Testis (tissue), 3 donors: ENCODE measurements around the gene MYO1B. TPM values are rescaled to one million over a fixed set of nuclear protein-coding genes. Genes with fewer than 3 reads are reported as not detected.

Experiments used
- DNase-seq: peaks from one replicate; pipeline ENCODE4 v3.0.0-alpha.2; 2019
- H3K27ac ChIP-seq, 2 donors: fragments of 200-600 bp; sonication (generic); one replicate each; pipeline ENCODE4 v1.5.1; 2019
- H3K27me3 ChIP-seq: fragments of 200-600 bp; sonication (generic); one replicate; pipeline ENCODE4 v1.5.1; 2019
- H3K36me3 ChIP-seq: fragments of 200-600 bp; sonication (generic); one replicate; pipeline ENCODE4 v1.5.1; 2017; ENCODE audit warnings: low read depth; ENCODE audit errors: missing control alignments
- H3K4me1 ChIP-seq: fragments of 200-600 bp; sonication (generic); one replicate; pipeline ENCODE4 v1.5.1; 2019
- H3K4me3 ChIP-seq, 2 donors: fragments of 200-600 bp; sonication (generic); one replicate each; pipeline ENCODE4 v1.5.1; 2017 to 2019
- H3K9me3 ChIP-seq: fragments of 200-600 bp; sonication (generic); one replicate; pipeline ENCODE4 v1.5.1; 2017
- CTCF ChIP-seq, 3 experiments: fragments of 450-650 bp in 2 of 3; fragments of 200-600 bp in 1 of 3; sonication (generic) in 1 of 3; IDR thresholded peaks; one replicate each; pipeline ENCODE4 v1.5.1; 2016 to 2019; ENCODE audit warnings: antibody characterized with exemption in 3 of 3, mild to moderate bottlenecking in 2 of 3, moderate library complexity in 1 of 3
- POLR2A ChIP-seq: fragments of 450-650 bp; IDR thresholded peaks from one replicate; pipeline ENCODE4 v1.6.1; 2017; ENCODE audit warnings: antibody characterized with exemption, mild to moderate bottlenecking, moderate library complexity
- WGBS, 2 donors: methylation state at CpG; one replicate each; pipeline ENCODE4 v1.1.5; 2018; 5-methylcytosine and 5-hydroxymethylcytosine counted together
- intact Hi-C: fragments of 100-400 bp; cut with DNase I; formaldehyde crosslinking; loops from one replicate; pipeline ENCODE4 v1.15.1; 2023; ENCODE audit warnings: low total_unique reads
- polyA plus RNA-seq: library from polyadenylated mRNA; stranded (reverse); fragments of 350-450 nt; fragmentation: Illumina TruSeq; extraction: RNeasy Lipid Tissue Mini Kit (QIAGEN cat#74804); gene quantifications from one replicate; pipeline ENCODE4 v1.2.3, GENCODE V29; 2014; ENCODE audit warnings: low read depth, low replicate concordance; ENCODE audit not compliant: insufficient read depth
- total RNA-seq, 2 donors: library from RNA; depleted of rRNA; stranded (reverse); fragments of >200 nt; gene quantifications; one replicate each; pipeline ENCODE4 v1.2.3, GENCODE V29; 2016

Gene MYO1B
- total and polyA plus RNA-seq, 3 donors from 2014 or later: 14.5 to 30.8 (median 26.8) TPM

- Histone ChIP-seq H3K27ac (no peak overlapping the region), H3K27me3 (no peaks in the 10 kb centered on the region), H3K4me3 (no peak overlapping the region), H3K36me3 (no peaks in the 10 kb centered on the region), H3K9me3 (no peaks in the 10 kb centered on the region), H3K4me1 (no peaks in the 10 kb centered on the region)
- intact Hi-C loops: no loop called here
- no peak for TF ChIP-seq POLR2A
- no peak for TF ChIP-seq CTCF (IDR thresholded peaks at IDR 0.05)
- DNase-seq: no peak
- WGBS, 2 donors: 97 to 98% methylated on average over 3 of the region's 3 CpGs
Measured at GRCh38 chr2:191312163-191312562, 67.0 kb downstream of the MYO1B start.

- Histone ChIP-seq H3K4me1 (no peaks in the 10 kb centered on the region), H3K36me3 (no peaks in the 10 kb centered on the region), H3K4me3 (no peak overlapping the region), H3K27ac (no peak overlapping the region), H3K9me3 (no peaks in the 10 kb centered on the region), H3K27me3 (no peaks in the 10 kb centered on the region)
- no peak for DNase-seq
- no peak for TF ChIP-seq CTCF (IDR thresholded peaks at IDR 0.05)
- TF ChIP-seq POLR2A: no peak
- WGBS, 2 donors: 84 to 94% methylated on average over 1 of the region's 1 CpG
- intact Hi-C loops: no loop called here
Measured at GRCh38 chr2:191312662-191313061, 67.5 kb downstream of the MYO1B start.

- no peak for TF ChIP-seq CTCF (IDR thresholded peaks at IDR 0.05)
- no peak for TF ChIP-seq POLR2A
- Histone ChIP-seq H3K27ac (no peak overlapping the region), H3K4me1 (peaks cover 7% of the 10 kb centered on the region), H3K4me3 (no peak overlapping the region), H3K36me3 (no peaks in the 10 kb centered on the region), H3K9me3 (no peaks in the 10 kb centered on the region), H3K27me3 (no peaks in the 10 kb centered on the region)
- DNase-seq: no peak
- 88 to 96% methylated on average over 6 of the region's 6 CpGs for WGBS, 2 donors
- intact Hi-C loops: no loop called here
Measured at GRCh38 chr2:191314697-191315364, 69.6 kb downstream of the MYO1B start.

GRCh38 chr2:191315365-191315752 lies 70.2 kb downstream of the MYO1B start:
- TF ChIP-seq CTCF (IDR thresholded peaks at IDR 0.05) (no peak), POLR2A (no peak)
- no peaks in the 10 kb centered on the region for H3K9me3 ChIP-seq

More at GRCh38 chr2:191315365-191315752, 70.2 kb downstream of the MYO1B start:
- Histone ChIP-seq H3K4me3 (no peak overlapping the region), H3K27me3 (no peaks in the 10 kb centered on the region), H3K36me3 (no peaks in the 10 kb centered on the region), H3K27ac (no peak overlapping the region), H3K4me1 (peaks cover 7% of the 10 kb centered on the region)
- intact Hi-C loops: no loop called here
- DNase-seq: no peak
